Measurements from ENCODE around the gene PKN1. TPM values are rescaled to one million over a fixed set of nuclear protein-coding genes. Genes with fewer than 3 reads are reported as not detected.
A peak's percentile ranks its signal among the peaks of the same experiment; 100 is the strongest.

Gene PKN1
- total and polyA plus RNA-seq, 9 of the 15 experiments (the other 6 are each of a cell fraction or from before 2014, with no cell fraction given) = 0.30 to 228 (median 77.5) TPM

DNA sequence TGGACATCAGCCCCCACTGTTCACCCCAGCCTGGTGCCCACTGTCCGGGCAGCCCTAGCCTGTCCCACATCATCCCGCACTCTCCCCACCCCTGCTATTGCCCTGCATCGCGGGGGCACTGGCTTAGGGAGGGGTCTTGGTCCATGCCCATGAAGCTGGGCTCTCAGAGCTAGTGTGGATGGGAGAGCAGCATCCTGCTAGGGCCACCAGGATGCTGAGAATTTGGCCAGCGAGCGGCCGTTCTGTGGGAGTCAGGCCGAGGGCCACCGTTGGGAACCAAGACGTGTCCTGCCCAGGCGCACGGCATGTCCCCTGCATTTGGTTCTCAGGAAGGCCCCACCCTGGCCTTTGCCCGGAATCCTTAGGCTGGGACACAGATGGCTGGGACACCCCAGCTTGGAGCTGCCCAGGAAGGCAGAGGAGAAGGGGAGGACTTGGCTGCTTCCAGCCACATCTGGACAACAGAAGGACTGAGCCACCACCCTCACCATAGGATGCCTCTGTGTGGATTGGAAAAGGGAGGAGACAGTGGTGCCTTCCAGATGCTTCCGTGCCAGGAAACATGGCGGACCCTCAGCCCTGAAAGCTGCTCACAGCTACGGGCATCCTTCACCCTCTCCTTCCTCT lies 37.3 kb upstream of the PKN1 start (continued):
- no peak for TF ChIP-seq ZKSCAN8 (CRISPR knock-in tag; IDR thresholded peaks at IDR 0.05)
- no peak for TF ChIP-seq TSHZ1 (CRISPR knock-in tag; IDR thresholded peaks at IDR 0.05)
- TF ChIP-seq RBM22 (IDR thresholded peaks at IDR 0.05; ENCODE audit: low read depth, low read length, poor library complexity, severe bottlenecking) = peak; percentile 53
- TF ChIP-seq FOXA3 (CRISPR knock-in tag; conservative IDR thresholded peaks at IDR 0.05 in 1 of 2, IDR thresholded peaks at IDR 0.05 in 1 of 2) = no peak
- TF ChIP-seq ZNF655 (CRISPR knock-in tag; IDR thresholded peaks at IDR 0.05) = no peak
- TF ChIP-seq PURB (CRISPR knock-in tag; IDR thresholded peaks at IDR 0.05; ENCODE audit: low read depth) = no peak
- TF ChIP-seq CEBPG (CRISPR knock-in tag; IDR thresholded peaks at IDR 0.05) = no peak
- no peak for TF ChIP-seq CEBPG (tag; conservative IDR thresholded peaks at IDR 0.05 in 1 of 2, IDR thresholded peaks at IDR 0.05 in 1 of 2)
- TF ChIP-seq SMARCA5 (IDR thresholded peaks at IDR 0.05) = no peak
- TF ChIP-seq MTA3 (IDR thresholded peaks at IDR 0.05; ENCODE audit: borderline replicate concordance) = no peak
- 0 out of 2 replicates have a peak, but pooled peaks have one; percentile 33 for TF ChIP-seq POLR2A (conservative IDR thresholded peaks at IDR 0.05)
- TF ChIP-seq CBX2 (IDR thresholded peaks at IDR 0.05; ENCODE audit: insufficient read depth, low read length, poor library complexity, severe bottlenecking) = no peak
- no peak for TF ChIP-seq ZNF134 (CRISPR knock-in tag; conservative IDR thresholded peaks at IDR 0.05)
